SU-DHL-6 (cell line): ENCODE measurements around the gene PRDM11.

ENCODE experiments used
- EZH2phosphoT487 ChIP-seq: fragments of 200-600 bp; sonication (generic), shearing (Covaris generic); conservative IDR thresholded peaks from 2 replicates; pipeline ENCODE4 v1.6.1; 2018; ENCODE audit warnings: mild to moderate bottlenecking, antibody characterized with exemption, low read length, moderate library complexity, mixed read lengths
- TF ChIP-seq, protein P1 (sequence below): fragments of 200-600 bp; sonication (generic); IDR thresholded peaks from one replicate; pipeline ENCODE4 v1.5.1; 2017; ENCODE audit warnings: antibody characterized with exemption, mild to moderate bottlenecking, low read length, moderate library complexity; ENCODE audit not compliant: insufficient read depth, poor library complexity, severe bottlenecking

DNA sequence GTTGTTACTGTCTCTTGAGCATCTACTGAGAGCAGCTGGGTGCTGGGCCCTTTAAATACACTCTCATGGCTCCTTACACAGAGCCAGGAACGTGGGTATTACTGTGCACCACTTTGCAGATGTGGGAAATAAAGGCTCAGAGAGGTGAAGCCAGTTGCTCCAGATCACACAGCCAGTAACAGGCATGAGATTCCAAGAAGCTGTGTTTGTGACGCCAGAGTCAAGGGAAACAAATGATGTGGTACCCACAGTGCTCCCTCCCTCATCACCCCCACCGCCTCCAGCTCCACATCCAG is 1.4 kb upstream of the PRDM11 start:
- TF ChIP-seq, protein P1, sequence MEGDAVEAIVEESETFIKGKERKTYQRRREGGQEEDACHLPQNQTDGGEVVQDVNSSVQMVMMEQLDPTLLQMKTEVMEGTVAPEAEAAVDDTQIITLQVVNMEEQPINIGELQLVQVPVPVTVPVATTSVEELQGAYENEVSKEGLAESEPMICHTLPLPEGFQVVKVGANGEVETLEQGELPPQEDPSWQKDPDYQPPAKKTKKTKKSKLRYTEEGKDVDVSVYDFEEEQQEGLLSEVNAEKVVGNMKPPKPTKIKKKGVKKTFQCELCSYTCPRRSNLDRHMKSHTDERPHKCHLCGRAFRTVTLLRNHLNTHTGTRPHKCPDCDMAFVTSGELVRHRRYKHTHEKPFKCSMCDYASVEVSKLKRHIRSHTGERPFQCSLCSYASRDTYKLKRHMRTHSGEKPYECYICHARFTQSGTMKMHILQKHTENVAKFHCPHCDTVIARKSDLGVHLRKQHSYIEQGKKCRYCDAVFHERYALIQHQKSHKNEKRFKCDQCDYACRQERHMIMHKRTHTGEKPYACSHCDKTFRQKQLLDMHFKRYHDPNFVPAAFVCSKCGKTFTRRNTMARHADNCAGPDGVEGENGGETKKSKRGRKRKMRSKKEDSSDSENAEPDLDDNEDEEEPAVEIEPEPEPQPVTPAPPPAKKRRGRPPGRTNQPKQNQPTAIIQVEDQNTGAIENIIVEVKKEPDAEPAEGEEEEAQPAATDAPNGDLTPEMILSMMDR: no peak
- no peak for TF ChIP-seq EZH2phosphoT487
